K562 (cell line): Measurements from ENCODE around the gene ARID5B. TPM values are rescaled to one million over a fixed set of nuclear protein-coding genes. Genes with fewer than 3 reads are reported as not detected.

Experiments used
- ATAC-seq: fragments of 200-7000 bp; cut with Tn5 transposase; 3 replicates; pipeline ENCODE4 v1.9.1; 2020; ENCODE audit warnings: moderate library complexity
- BruUV-seq: library from RNA; stranded (reverse); fragments of 400-500 nt; replicated peaks from 2 replicates; lab custom pipeline; 2021; lab: Mats Ljungman, UMichigan
- CTCF ChIA-PET: fragments of 300-600 bp; formaldehyde crosslinking; extraction: SDS; loops from one replicate; lab custom pipeline; 2021; ENCODE audit warnings: low intra/inter-chr PET ratio; lab: Yijun Ruan, JAX
- POLR2A ChIA-PET: fragments of 300-600, 350-650 bp; sonication (Branson Sonifier 250); formaldehyde crosslinking; extraction: SDS; loops from one replicate; lab custom pipeline; 2021; ENCODE audit warnings: antibody characterized with exemption, inconsistent platforms; lab: Yijun Ruan, JAX
- DNase-seq, 4 experiments: peaks; one replicate each; pipeline versions ENCODE4 v3.0.0 to v3.0.0-alpha.2; 2011 to 2018; ENCODE audit warnings: low spot score in 3 of 4, mixed read lengths in 3 of 4; ENCODE audit errors: extremely low read depth in 1 of 4
- FAIRE-seq: peaks from 2 replicates; lab custom pipeline; 2011; peaks lifted over from hg19 to GRCh38; lab: Jason Lieb, UNC
- H2AFZ ChIP-seq: 2 replicates; pipeline ENCODE4 v1.6.0; 2011; ENCODE audit warnings: low read depth, low read length, control low read depth, inconsistent platforms
- H3K27ac ChIP-seq: fragments of 200-600 bp; 3 replicates; pipeline ENCODE4 v1.8.0; 2011; ENCODE audit warnings: low read depth, mild to moderate bottlenecking, control low read depth, inconsistent platforms, low read length, moderate library complexity, mixed read lengths; ENCODE audit errors: extremely low read depth
- H3K27me3 ChIP-seq, 2 experiments: fragments of 300-600 bp in 1 of 2; 2 replicates in 1 of 2; 3 replicates in 1 of 2; pipeline versions ENCODE4 v1.6.0 to v1.8.0; 2011; ENCODE audit warnings: inconsistent platforms in 2 of 2, low read length in 2 of 2, mild to moderate bottlenecking in 1 of 2, mixed read lengths in 1 of 2, moderate library complexity in 1 of 2; ENCODE audit not compliant: control insufficient read depth in 2 of 2, insufficient read depth in 2 of 2
- H3K36me3 ChIP-seq: fragments of 300-600 bp; 3 replicates; pipeline ENCODE4 v1.8.0; 2011; ENCODE audit warnings: mild to moderate bottlenecking, low read length, inconsistent platforms; ENCODE audit not compliant: control insufficient read depth, insufficient read depth
- H3K4me1 ChIP-seq, 2 experiments: fragments of 200-600 bp in 1 of 2; replicated peaks in 1 of 2; 2 replicates in 1 of 2; 3 replicates in 1 of 2; pipeline versions ENCODE4 v1.5.1 to v1.8.0; 2011; ENCODE audit warnings: inconsistent platforms in 2 of 2, low read length in 2 of 2, mild to moderate bottlenecking in 1 of 2, mixed read lengths in 1 of 2, moderate library complexity in 1 of 2; ENCODE audit not compliant: control insufficient read depth in 2 of 2, insufficient read depth in 2 of 2
- H3K4me2 ChIP-seq: 2 replicates; pipeline ENCODE4 v1.6.1; 2011; ENCODE audit warnings: low read length, control low read depth, inconsistent platforms, mixed read lengths; ENCODE audit not compliant: insufficient read depth
- H3K4me3 ChIP-seq: fragments of 200-600 bp; sonication (generic), shearing (Covaris generic); 2 replicates; pipeline ENCODE4 v1.5.1; 2016; ENCODE audit warnings: control low read depth, inconsistent platforms
- H3K79me2 ChIP-seq: fragments of 200-600 bp; 3 replicates; pipeline ENCODE4 v1.8.0; 2011; ENCODE audit warnings: low read length, inconsistent platforms; ENCODE audit not compliant: control insufficient read depth, insufficient read depth
- H3K9ac ChIP-seq, 2 experiments: 2 replicates each; pipeline versions ENCODE4 v1.6.0 to v1.6.1; 2011; ENCODE audit warnings: low read depth in 2 of 2, low read length in 2 of 2, control low read depth in 1 of 2, inconsistent platforms in 1 of 2, mild to moderate bottlenecking in 1 of 2, mixed read lengths in 1 of 2; ENCODE audit not compliant: insufficient read depth in 1 of 2
- H3K9me1 ChIP-seq: one replicate; pipeline ENCODE4 v1.6.0; 2011; ENCODE audit warnings: inconsistent platforms, mild to moderate bottlenecking, low read length, moderate library complexity; ENCODE audit not compliant: control insufficient read depth, insufficient read depth
- H3K9me3 ChIP-seq: replicated peaks from 2 replicates; pipeline ENCODE4 v1.5.1; 2011; ENCODE audit warnings: low read depth, low read length, inconsistent platforms; ENCODE audit not compliant: control insufficient read depth, insufficient read depth
- H4K20me1 ChIP-seq: replicated peaks from 2 replicates; pipeline ENCODE4 v1.6.1; 2011; ENCODE audit warnings: low read length, inconsistent platforms, mixed read lengths; ENCODE audit not compliant: control insufficient read depth, insufficient read depth
- FOXA3 ChIP-seq, 2 experiments: fragments of 450-650 bp in 1 of 2; sonication (generic) in 1 of 2; formaldehyde crosslinking; IDR thresholded peaks in 1 of 2; conservative IDR thresholded peaks in 1 of 2; 2 replicates each; pipeline versions ENCODE4 v1.4.0 to v1.8.0; 2020 to 2022; ENCODE audit warnings: mild to moderate bottlenecking in 2 of 2, missing genetic modification reagents in 1 of 2
- HMG20A ChIP-seq: fragments of 450-650 bp; formaldehyde crosslinking; conservative IDR thresholded peaks from 2 replicates; pipeline ENCODE4 v1.4.0; 2020; ENCODE audit warnings: mild to moderate bottlenecking, mixed read lengths
- NFYB ChIP-seq: IDR thresholded peaks from 2 replicates; pipeline ENCODE4 v1.6.1; 2011; ENCODE audit warnings: mild to moderate bottlenecking, moderate library complexity; ENCODE audit not compliant: insufficient read length; ENCODE audit errors: extremely low read depth
- SIRT6 ChIP-seq: IDR thresholded peaks from one replicate; pipeline ENCODE4 v1.6.1; 2012; ENCODE audit warnings: low read depth, mild to moderate bottlenecking, control low read depth, inconsistent platforms, low read length, moderate library complexity
- TCF7L2 ChIP-seq: fragments of 150-350 bp; IDR thresholded peaks from 2 replicates; pipeline ENCODE4 v1.6.1; 2016; ENCODE audit warnings: low read depth, mild to moderate bottlenecking, low read length, moderate library complexity
- TOE1 ChIP-seq, 2 experiments: fragments of 450-650 bp in 1 of 2; sonication (generic) in 1 of 2; formaldehyde crosslinking in 1 of 2; IDR thresholded peaks; 2 replicates each; pipeline versions ENCODE4 v1.7.1 to v1.8.0; 2016 to 2022; ENCODE audit warnings: borderline replicate concordance in 2 of 2, mild to moderate bottlenecking in 2 of 2, antibody characterized with exemption in 1 of 2, inconsistent platforms in 1 of 2, low read depth in 1 of 2, missing genetic modification reagents in 1 of 2, moderate library complexity in 1 of 2
- USF2 ChIP-seq: sonication (generic); formaldehyde crosslinking; IDR thresholded peaks from 2 replicates; pipeline ENCODE4 v1.5.0; 2020; ENCODE audit warnings: missing genetic modification reagents
- XRCC3 ChIP-seq: fragments of 450-650 bp; IDR thresholded peaks from 2 replicates; pipeline ENCODE4 v1.6.1; 2017; ENCODE audit warnings: mild to moderate bottlenecking, moderate library complexity
- ZNF184 ChIP-seq: sonication (generic); formaldehyde crosslinking; IDR thresholded peaks from 2 replicates; pipeline ENCODE4 v1.5.0; 2020; ENCODE audit warnings: missing genetic modification reagents
- WGBS: fragments of 100-300 bp; shearing (Covaris generic); methylation state at CpG from one replicate; pipeline ENCODE4 v1.1.6; 2016; ENCODE audit warnings: low coverage, mixed read lengths; ENCODE audit not compliant: insufficient coverage; ENCODE audit errors: missing lambda C conversion rate; 5-methylcytosine and 5-hydroxymethylcytosine counted together
- in situ Hi-C: fragments of 300-500 bp; cut with MboI; formaldehyde crosslinking; loops from 4 replicates; pipeline ENCODE4 v1.15.0; 2018; ENCODE audit warnings: inconsistent platforms, mixed read lengths
- intact Hi-C: fragments of 100-400 bp; cut with micrococcal nuclease; formaldehyde crosslinking; loops from 2 replicates; pipeline ENCODE4 v1.14.2; 2022
- polyA plus RNA-seq, 8 experiments: library from polyadenylated mRNA; depleted of rRNA in 4 of 8; stranded (reverse) in 5 of 8; unstranded in 3 of 8; fragments of >200 nt; fragmentation: Nextera tagmentation in 2 of 8; fragmentation: Illumina TruSeq in 1 of 8; extraction: Ambion mirVana in 2 of 8; extraction: Trizol in 1 of 8; gene quantifications; 2 replicates each; pipeline versions ENCODE4 v1.2.1 to v1.2.3, GENCODE V29; 2011 to 2014; ENCODE audit warnings: inconsistent platforms in 1 of 8, missing spikeins in 1 of 8
- total RNA-seq, 7 experiments: library from RNA; depleted of rRNA in 6 of 7; stranded (reverse); fragments of >200 nt in 6 of 7; fragmentation: Illumina TruSeq in 2 of 7; extraction: Trizol in 2 of 7; gene quantifications; 2 replicates each; pipeline versions ENCODE4 v1.2.1 to v1.2.3, GENCODE V29; 2011 to 2021; ENCODE audit warnings: low replicate concordance in 1 of 7

ARID5B gene
- total and polyA plus RNA-seq, 9 of the 15 experiments (the other 6 are each of a cell fraction or from before 2014, with no cell fraction given): 0.48 to 1.6 (median 0.80) TPM

GRCh38 chr10:62052276-62052675 is 150.8 kb downstream of the ARID5B start:
- ATAC-seq (no peak), FAIRE-seq (no peak), DNase-seq (no peak)
- Histone ChIP-seq H3K9ac (no peak overlapping the region), H3K27ac (no peak overlapping the region), H3K9me1 (no peaks in the 10 kb centered on the region), H2AFZ (no peak overlapping the region), H3K4me1 (peaks cover 5 to 9% of the 10 kb centered on the region in 2 experiments; a peak in 3 of 5 replicates), H3K4me2 (no peak overlapping the region), H3K27me3 (peaks cover 4 to 9% of the 10 kb centered on the region in 2 experiments; a peak in 3 of 5 replicates), H3K36me3 (no peaks in the 10 kb centered on the region), H3K9me3 (no peaks in the 10 kb centered on the region), H3K4me3 (no peak overlapping the region), H3K79me2 (no peaks in the 10 kb centered on the region), H4K20me1 (no peaks in the 10 kb centered on the region)
- 27% methylated on average over 4 of the region's 4 CpGs for WGBS
- BruUV-seq: no TSS peak
- intact Hi-C loops (no loop called here), in situ Hi-C loops (no loop called here)
- ChIA-PET POLR2A (interaction anchor here (0.5 to 1.2 kb wide), 3 partner anchors 10 to 167 kb away, joined by 3 to 4 read pairs (median 3); no protein-coding TSS in a partner anchor), CTCF (no interaction called here)
- TF ChIP-seq SIRT6 (no peak), USF2 (no peak), TCF7L2 (no peak), FOXA3 (CRISPR knock-in tag; conservative IDR thresholded peaks at IDR 0.05 in 1 of 2, IDR thresholded peaks at IDR 0.05 in 1 of 2) (no peak), TOE1 (IDR thresholded peaks at IDR 0.05; ENCODE audit: borderline replicate concordance) (no peak), TOE1 (CRISPR knock-in tag; IDR thresholded peaks at IDR 0.05; ENCODE audit: borderline replicate concordance, low read depth) (no peak), ZNF184 (CRISPR knock-in tag) (no peak), NFYB (no peak), XRCC3 (no peak), HMG20A (CRISPR knock-in tag) (no peak)
